Chondrocyte (in vitro differentiated cells): ENCODE measurements around the gene APLP2. TPM values are rescaled to one million over a fixed set of nuclear protein-coding genes. Genes with fewer than 3 reads are reported as not detected.

Experiments
- DNase-seq: peaks from one replicate; pipeline ENCODE4 v3.0.0; 2021; ENCODE audit warnings: mixed read lengths, low spot score
- H3K27ac Mint-ChIP-seq: one replicate; pipeline ENCODE4 v1.8.0; 2021; ENCODE audit warnings: mild to moderate bottlenecking, moderate library complexity, mixed read lengths; ENCODE audit not compliant: unreplicated experiment
- H3K27me3 Mint-ChIP-seq: 2 replicates; pipeline ENCODE4 v1.8.0; 2021; ENCODE audit warnings: low read depth, mixed read lengths
- H3K36me3 Mint-ChIP-seq: 2 replicates; pipeline ENCODE4 v1.8.0; 2021; ENCODE audit warnings: low read depth, mixed read lengths
- H3K4me1 Mint-ChIP-seq: 2 replicates; pipeline ENCODE4 v1.8.0; 2021; ENCODE audit warnings: low read depth, mild to moderate bottlenecking, mixed read lengths
- H3K4me3 Mint-ChIP-seq: one replicate; pipeline ENCODE4 v1.8.0; 2021; ENCODE audit warnings: mild to moderate bottlenecking, moderate library complexity, mixed read lengths; ENCODE audit not compliant: unreplicated experiment
- H3K9me3 Mint-ChIP-seq: 2 replicates; pipeline ENCODE4 v1.8.0; 2021; ENCODE audit warnings: low read depth, mixed read lengths
- total RNA-seq: library from RNA; stranded (reverse); gene quantifications from 3 replicates; pipeline ENCODE4 v1.2.1, GENCODE V29; 2021
- TF ChIP-seq, protein P1 (sequence below): fragments of 200-600 bp; sonication (generic); IDR thresholded peaks from 2 replicates; pipeline ENCODE4 v1.5.0; 2021; ENCODE audit warnings: antibody characterized with exemption, mild to moderate bottlenecking, moderate library complexity

APLP2 gene
- total RNA-seq, 1 donor from 2014 or later = 358 TPM

DNA sequence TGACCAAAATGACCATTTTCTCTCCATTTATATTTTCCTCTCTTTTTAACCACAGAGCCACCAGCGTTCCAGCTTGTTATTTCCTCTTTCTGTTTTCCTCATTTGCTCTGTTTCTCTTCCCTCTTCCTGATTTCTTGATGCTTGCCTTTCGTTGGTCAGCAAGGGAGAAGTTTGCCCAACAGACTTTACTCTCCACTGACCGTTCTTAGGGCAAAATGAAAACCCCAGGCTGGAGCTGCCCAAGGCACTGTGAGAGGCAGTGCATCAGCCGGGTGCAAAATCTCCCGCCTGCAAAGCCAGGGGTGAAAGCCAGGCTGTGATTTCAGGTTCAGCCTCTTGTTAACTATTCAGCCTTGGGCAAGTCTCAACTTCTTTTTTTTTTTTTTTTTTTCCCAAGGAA, 26.1 kb upstream of the APLP2 start:
- TF ChIP-seq, protein P1, sequence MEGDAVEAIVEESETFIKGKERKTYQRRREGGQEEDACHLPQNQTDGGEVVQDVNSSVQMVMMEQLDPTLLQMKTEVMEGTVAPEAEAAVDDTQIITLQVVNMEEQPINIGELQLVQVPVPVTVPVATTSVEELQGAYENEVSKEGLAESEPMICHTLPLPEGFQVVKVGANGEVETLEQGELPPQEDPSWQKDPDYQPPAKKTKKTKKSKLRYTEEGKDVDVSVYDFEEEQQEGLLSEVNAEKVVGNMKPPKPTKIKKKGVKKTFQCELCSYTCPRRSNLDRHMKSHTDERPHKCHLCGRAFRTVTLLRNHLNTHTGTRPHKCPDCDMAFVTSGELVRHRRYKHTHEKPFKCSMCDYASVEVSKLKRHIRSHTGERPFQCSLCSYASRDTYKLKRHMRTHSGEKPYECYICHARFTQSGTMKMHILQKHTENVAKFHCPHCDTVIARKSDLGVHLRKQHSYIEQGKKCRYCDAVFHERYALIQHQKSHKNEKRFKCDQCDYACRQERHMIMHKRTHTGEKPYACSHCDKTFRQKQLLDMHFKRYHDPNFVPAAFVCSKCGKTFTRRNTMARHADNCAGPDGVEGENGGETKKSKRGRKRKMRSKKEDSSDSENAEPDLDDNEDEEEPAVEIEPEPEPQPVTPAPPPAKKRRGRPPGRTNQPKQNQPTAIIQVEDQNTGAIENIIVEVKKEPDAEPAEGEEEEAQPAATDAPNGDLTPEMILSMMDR = no peak
- Mint-ChIP-seq H3K4me1 (no peaks in the 10 kb centered on the region), H3K27ac (no peak overlapping the region), H3K4me3 (no peak overlapping the region), H3K36me3 (no peaks in the 10 kb centered on the region), H3K27me3 (no peaks in the 10 kb centered on the region), H3K9me3 (no peaks in the 10 kb centered on the region)
- no peak for DNase-seq

DNA sequence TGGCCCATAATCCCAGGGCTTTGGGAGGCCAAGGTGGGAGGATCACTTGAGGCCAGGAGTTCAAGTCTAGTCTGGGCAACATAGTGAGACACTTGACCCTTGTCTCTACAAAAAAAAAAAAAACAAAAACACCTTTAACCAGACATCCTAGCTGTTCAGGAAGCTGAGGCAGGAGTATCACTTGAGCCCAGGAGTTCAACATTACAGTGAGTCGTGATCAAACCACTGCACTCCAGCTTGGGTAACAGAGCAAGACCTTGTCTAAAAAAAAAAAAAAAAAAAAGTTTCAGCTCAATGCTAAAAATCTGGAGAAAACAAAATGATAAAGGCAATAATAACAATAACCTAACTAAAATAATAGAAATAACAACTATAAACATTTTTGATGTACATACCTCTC, 22.6 kb upstream of the APLP2 start:
- TF ChIP-seq, protein P1 = no peak
- no peaks in the 10 kb centered on the region for H3K36me3 Mint-ChIP-seq
- H3K4me3 Mint-ChIP-seq = no peak overlapping the region
- H3K27ac Mint-ChIP-seq = no peak overlapping the region
- no peak for DNase-seq
- no peaks in the 10 kb centered on the region for H3K9me3 Mint-ChIP-seq
- H3K27me3 Mint-ChIP-seq = no peaks in the 10 kb centered on the region
- H3K4me1 Mint-ChIP-seq = no peaks in the 10 kb centered on the region

DNA sequence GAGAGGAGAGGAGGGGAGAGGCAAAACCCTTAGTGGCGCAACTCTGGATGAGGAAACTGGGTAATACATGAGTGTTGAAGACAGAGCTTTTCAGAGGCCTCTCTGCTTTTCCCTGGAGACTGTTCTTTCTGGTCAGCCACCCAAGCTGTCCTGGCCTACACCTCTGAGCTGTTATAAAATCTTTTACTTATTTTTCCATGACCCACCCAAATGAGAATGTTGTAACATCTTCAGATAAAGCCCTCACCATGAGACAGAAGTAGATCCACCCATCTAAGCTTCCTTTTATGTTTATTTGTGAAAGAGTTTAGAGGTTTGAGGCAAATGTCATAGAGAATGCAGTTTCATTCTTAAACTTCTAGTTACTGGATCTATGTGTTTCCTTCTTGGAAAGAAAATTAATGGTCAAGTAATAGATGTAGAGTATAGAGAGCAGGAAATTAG, 20.3 kb upstream of the APLP2 start:
- no peak overlapping the region for H3K4me3 Mint-ChIP-seq
- H3K36me3 Mint-ChIP-seq = no peaks in the 10 kb centered on the region
- H3K9me3 Mint-ChIP-seq = no peaks in the 10 kb centered on the region
- no peaks in the 10 kb centered on the region for H3K4me1 Mint-ChIP-seq
- DNase-seq = no peak
- TF ChIP-seq, protein P1 = no peak
- no peak overlapping the region for H3K27ac Mint-ChIP-seq
- H3K27me3 Mint-ChIP-seq = no peaks in the 10 kb centered on the region

DNA sequence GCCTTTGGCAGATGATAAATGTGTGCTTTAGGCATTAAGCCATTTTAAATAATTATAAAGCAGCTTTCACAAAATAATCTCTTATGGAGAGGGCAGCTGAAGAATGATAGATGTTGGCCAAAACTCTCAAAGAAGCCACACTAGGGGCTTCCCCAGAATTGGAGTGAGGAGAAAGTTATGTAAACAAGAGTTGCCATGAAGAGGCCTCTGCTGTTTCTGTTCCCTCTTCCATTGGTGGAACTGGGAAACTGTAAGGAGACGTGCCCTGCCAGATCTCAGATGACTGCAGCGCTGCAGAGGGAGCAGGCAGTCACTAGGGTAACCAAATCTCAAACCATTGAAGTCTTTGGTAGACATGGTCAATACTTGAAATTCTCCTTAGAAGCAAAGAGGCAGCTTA, 19.4 kb upstream of the APLP2 start:
- Mint-ChIP-seq H3K27ac (no peak overlapping the region), H3K4me1 (peaks cover 7% of the 10 kb centered on the region), H3K9me3 (no peaks in the 10 kb centered on the region), H3K4me3 (no peak overlapping the region), H3K36me3 (no peaks in the 10 kb centered on the region), H3K27me3 (no peaks in the 10 kb centered on the region)
- no peak for DNase-seq
- TF ChIP-seq, protein P1 = no peak

DNA sequence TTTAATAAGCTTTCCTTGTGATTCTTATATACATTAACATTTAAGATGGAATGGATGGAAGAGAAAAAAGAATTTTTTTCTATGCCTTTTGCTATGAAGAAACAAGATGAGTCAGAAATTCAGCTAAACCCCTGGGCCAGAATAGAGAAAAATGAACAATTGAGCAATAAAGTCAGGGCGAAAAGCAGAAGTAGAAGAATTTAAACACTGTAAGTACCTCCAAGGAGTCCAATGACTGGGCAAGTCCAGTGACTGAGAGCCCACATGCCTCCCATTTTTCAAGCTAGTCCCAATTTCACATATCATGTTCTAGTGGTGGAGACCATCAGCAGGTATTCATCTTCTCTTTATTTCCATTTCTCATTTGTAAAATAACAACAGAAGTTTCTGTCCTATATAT, 18.6 kb upstream of the APLP2 start:
- no peaks in the 10 kb centered on the region for H3K36me3 Mint-ChIP-seq

More for the DNA sequence above, 18.6 kb upstream of the APLP2 start:
- Mint-ChIP-seq H3K9me3 (no peaks in the 10 kb centered on the region), H3K27me3 (no peaks in the 10 kb centered on the region), H3K27ac (no peak overlapping the region), H3K4me1 (peaks cover 13% of the 10 kb centered on the region), H3K4me3 (no peak overlapping the region)
- TF ChIP-seq, protein P1 = no peak
- no peak for DNase-seq
